Stimulated activated naive B cell treated with anti-CD40 and anti-IgM and Interleukin-4, amounts not matched to agents 10 μg/mL and 1 μg/mL and 100 μg/mL, for 72 hours (primary cell): ENCODE data around the gene ADH6.
"Not testable (repeated sequence)": the region's sequence is repeated elsewhere in the genome, so short reads cannot be mapped to it uniquely, and the experiment has no call there.

Source experiments
- ATAC-seq, 2 donors: fragments of 150-1000 bp; cut with Tn5 transposase; replicated peaks; 2 replicates each; pipeline ENCODE4 v1.10.0; 2021; ENCODE audit warnings: moderate library complexity in 1 of 2
- DNase-seq: peaks from one replicate; pipeline ENCODE4 v3.0.0; 2021
- H3K27ac Mint-ChIP-seq: one replicate; pipeline ENCODE4 v1.8.0; 2022; ENCODE audit warnings: mild to moderate bottlenecking, mixed read lengths
- H3K27me3 Mint-ChIP-seq, 2 donors: one replicate each; pipeline ENCODE4 v1.8.0; 2022; ENCODE audit warnings: mixed read lengths in 2 of 2
- H3K36me3 Mint-ChIP-seq, 2 donors: one replicate each; pipeline ENCODE4 v1.8.0; 2022; ENCODE audit warnings: mixed read lengths in 2 of 2, mild to moderate bottlenecking in 1 of 2
- H3K4me1 Mint-ChIP-seq, 2 donors: one replicate each; pipeline ENCODE4 v1.8.0; 2022; ENCODE audit warnings: mixed read lengths in 2 of 2, mild to moderate bottlenecking in 1 of 2
- H3K4me3 Mint-ChIP-seq, 2 donors: one replicate each; pipeline ENCODE4 v1.8.0; 2022; ENCODE audit warnings: mild to moderate bottlenecking in 2 of 2, mixed read lengths in 2 of 2, moderate library complexity in 1 of 2
- H3K9me3 Mint-ChIP-seq, 2 donors: one replicate each; pipeline ENCODE4 v1.8.0; 2022; ENCODE audit warnings: mixed read lengths in 2 of 2, mild to moderate bottlenecking in 1 of 2

Gene ADH6

GRCh38 chr4:99219072-99219471 lies at the start of gene ADH6:
Gene ADH6 (minus strand): TSS chr4:99219246. CDS start chr4:99219152, 94 bp downstream.
- H3K4me3 Mint-ChIP-seq = no peak within 1 kb of the TSS
- DNase-seq = no peak
- H3K36me3 Mint-ChIP-seq = no peaks in the 10 kb centered on the region
- no peaks in the 10 kb centered on the region for H3K4me1 Mint-ChIP-seq
- no peak within 1 kb of the TSS for H3K27ac Mint-ChIP-seq
- no peak for ATAC-seq
- peaks cover 5 to 19% of the 10 kb centered on the region in 2 donors for H3K9me3 Mint-ChIP-seq
- peaks cover 0 to 3% of the 10 kb centered on the region in 2 donors for H3K27me3 Mint-ChIP-seq

DNA sequence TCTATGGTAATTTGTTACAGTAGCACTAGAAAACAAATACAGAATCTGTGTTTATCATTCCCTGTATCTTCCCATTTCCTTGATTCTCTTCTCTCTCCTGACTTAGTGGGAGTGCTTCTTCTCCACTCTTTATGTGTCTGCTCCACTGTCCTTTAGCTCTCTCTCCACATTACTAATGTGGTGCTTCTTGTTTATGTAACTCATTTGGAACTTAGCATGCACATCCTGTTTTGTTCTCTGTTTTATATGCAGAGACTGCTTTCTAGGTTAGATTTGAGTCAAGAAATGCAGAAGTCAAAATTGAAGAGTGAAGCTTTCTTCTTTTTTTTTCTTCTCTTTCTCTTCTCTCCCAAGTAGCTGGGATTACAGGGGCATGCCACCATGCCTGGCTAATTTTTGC lies 45.9 kb upstream of the ADH6 start:
- H3K36me3 Mint-ChIP-seq = peaks cover 0 to 4% of the 10 kb centered on the region in 2 donors
- no peak overlapping the region for H3K4me3 Mint-ChIP-seq
- ATAC-seq = peak; percentile 38 to 46
- no peaks in the 10 kb centered on the region for H3K4me1 Mint-ChIP-seq
- H3K9me3 Mint-ChIP-seq = peaks cover 11 to 14% of the 10 kb centered on the region in 2 donors
- no peak for DNase-seq
- H3K27me3 Mint-ChIP-seq = no peaks in the 10 kb centered on the region
- no peak overlapping the region for H3K27ac Mint-ChIP-seq

DNA sequence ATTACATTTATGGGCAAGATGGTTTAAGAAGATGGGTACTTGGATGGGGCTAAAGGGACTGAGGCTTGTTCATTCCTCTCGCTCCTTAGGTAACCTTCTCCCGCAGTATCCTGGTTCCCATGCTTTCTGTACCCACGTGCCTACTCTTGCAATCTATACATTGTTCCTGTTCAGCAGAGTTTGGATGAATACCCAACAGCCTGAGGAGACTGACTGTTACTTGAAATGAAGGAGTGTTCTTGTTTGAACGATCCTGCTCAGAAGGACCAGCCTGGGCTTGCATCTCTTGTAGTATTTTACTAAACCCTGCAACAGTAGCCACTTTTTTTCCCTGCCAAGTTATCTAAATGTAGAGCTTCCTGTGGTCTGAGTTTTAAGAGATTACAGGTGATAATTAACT lies 33.7 kb upstream of the ADH6 start:
- DNase-seq = no peak
- ATAC-seq = no peak
- H3K27me3 Mint-ChIP-seq = no peaks in the 10 kb centered on the region
- H3K4me3 Mint-ChIP-seq = no peak overlapping the region
- no peaks in the 10 kb centered on the region for H3K4me1 Mint-ChIP-seq
- H3K36me3 Mint-ChIP-seq = no peaks in the 10 kb centered on the region
- no peak overlapping the region for H3K27ac Mint-ChIP-seq
- peaks cover 3 to 4% of the 10 kb centered on the region in 2 donors for H3K9me3 Mint-ChIP-seq

DNA sequence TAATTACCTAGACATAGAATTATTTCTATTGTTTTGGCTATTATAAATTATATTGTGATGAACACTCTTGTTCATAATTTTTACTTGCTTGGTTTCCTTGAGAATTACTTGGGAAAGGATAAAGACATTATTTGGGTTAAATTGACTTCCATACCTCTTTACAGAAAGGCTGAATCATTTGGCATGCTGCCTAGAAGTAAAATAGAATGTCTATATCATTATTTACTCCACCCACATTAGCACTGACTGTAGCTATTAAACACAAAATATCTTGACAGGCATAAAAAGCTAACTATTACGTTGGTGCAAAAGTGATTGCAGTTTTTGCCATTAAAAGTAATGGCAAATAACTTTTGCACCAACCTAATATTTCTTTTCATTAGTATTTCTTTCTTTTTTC lies 29.7 kb upstream of the ADH6 start:
- no peak for ATAC-seq

GRCh38 chr4:99235955-99236354 lies 16.9 kb upstream of the ADH6 start:
- Mint-ChIP-seq H3K27ac (no peak overlapping the region), H3K36me3 (no peaks in the 10 kb centered on the region), H3K4me1 (no peaks in the 10 kb centered on the region), H3K27me3 (no peaks in the 10 kb centered on the region), H3K4me3 (no peak overlapping the region), H3K9me3 (peaks cover 6 to 7% of the 10 kb centered on the region in 2 donors)
- ATAC-seq (no peak), DNase-seq (no peak)

More for the DNA sequence above, 29.7 kb upstream of the ADH6 start:
- H3K36me3 Mint-ChIP-seq = peaks cover 2 to 5% of the 10 kb centered on the region in 2 donors
- DNase-seq = no peak
- no peak overlapping the region for H3K27ac Mint-ChIP-seq
- H3K27me3 Mint-ChIP-seq = no peaks in the 10 kb centered on the region
- no peaks in the 10 kb centered on the region for H3K4me1 Mint-ChIP-seq
- no peak overlapping the region for H3K4me3 Mint-ChIP-seq
- H3K9me3 Mint-ChIP-seq = peaks cover 17 to 24% of the 10 kb centered on the region in 2 donors

- Mint-ChIP-seq H3K4me1 (peaks cover 0 to 2% of the 10 kb centered on the region in 2 donors), H3K36me3 (no peaks in the 10 kb centered on the region), H3K27ac (no peak overlapping the region), H3K4me3 (no peak overlapping the region), H3K9me3 (peaks cover 8 to 14% of the 10 kb centered on the region in 2 donors), H3K27me3 (no peaks in the 10 kb centered on the region)
- ATAC-seq = no peak
- no peak for DNase-seq
Measured at GRCh38 chr4:99234331-99235010, 15.4 kb upstream of the ADH6 start.

- DNase-seq, H3K4me3 Mint-ChIP-seq, ATAC-seq, H3K4me1 Mint-ChIP-seq, H3K36me3 Mint-ChIP-seq, H3K27ac Mint-ChIP-seq, H3K27me3 Mint-ChIP-seq: not testable (repeated sequence)
- peaks cover 8 to 18% of the 10 kb centered on the region in 2 donors for H3K9me3 Mint-ChIP-seq
Measured at GRCh38 chr4:99233397-99233796, 14.4 kb upstream of the ADH6 start.

DNA sequence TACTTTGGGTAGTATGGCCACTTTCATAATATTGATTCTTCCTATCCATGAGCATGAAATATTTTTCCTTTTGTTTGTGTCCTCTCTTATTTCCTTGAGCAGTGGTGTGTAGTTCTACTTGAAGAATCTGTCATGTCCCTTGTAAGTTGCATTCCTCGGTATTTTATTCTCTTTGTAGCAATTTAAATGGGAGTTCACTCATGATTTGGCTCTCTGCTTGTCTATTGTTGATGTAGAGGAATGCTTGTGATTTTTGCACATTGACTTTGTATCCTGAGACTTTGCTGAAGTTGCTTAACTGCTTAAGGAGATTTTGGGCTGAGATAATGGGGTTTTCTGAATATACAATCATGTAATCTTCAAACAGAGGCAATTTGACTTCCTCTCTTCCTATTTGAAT lies 9.7 kb upstream of the ADH6 start:
- H3K36me3 Mint-ChIP-seq, DNase-seq, H3K27ac Mint-ChIP-seq, H3K4me3 Mint-ChIP-seq, H3K27me3 Mint-ChIP-seq, H3K4me1 Mint-ChIP-seq, ATAC-seq: not testable (repeated sequence)
- peaks cover 5 to 19% of the 10 kb centered on the region in 2 donors for H3K9me3 Mint-ChIP-seq

DNA sequence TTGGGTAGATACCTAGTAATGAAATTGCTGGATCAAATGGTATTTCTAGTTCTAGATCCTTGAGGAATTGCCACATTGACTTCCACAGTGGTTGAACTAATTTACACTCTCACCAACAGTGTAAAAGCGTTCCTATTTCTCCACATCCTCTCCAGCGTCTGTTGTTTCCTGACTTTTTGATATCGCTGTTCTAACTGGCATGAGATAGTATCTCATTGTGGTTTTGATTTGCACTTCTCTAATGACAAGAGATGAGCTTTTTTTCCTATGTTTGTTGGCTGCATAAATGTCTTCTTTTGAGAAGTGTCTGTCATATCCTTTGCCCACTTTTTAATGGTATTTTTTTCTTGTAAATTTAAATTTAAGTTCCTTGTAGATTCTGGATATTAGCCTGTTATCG lies 8.6 kb upstream of the ADH6 start:
- ATAC-seq, H3K27me3 Mint-ChIP-seq, H3K36me3 Mint-ChIP-seq, H3K4me1 Mint-ChIP-seq, H3K4me3 Mint-ChIP-seq, H3K27ac Mint-ChIP-seq, DNase-seq: not testable (repeated sequence)
- peaks cover 7 to 21% of the 10 kb centered on the region in 2 donors for H3K9me3 Mint-ChIP-seq

- no peak for ATAC-seq
- no peak overlapping the region for H3K4me3 Mint-ChIP-seq
- peaks cover 0 to 3% of the 10 kb centered on the region in 2 donors for H3K27me3 Mint-ChIP-seq
- no peak for DNase-seq
- no peaks in the 10 kb centered on the region for H3K4me1 Mint-ChIP-seq
- peaks cover 9 to 19% of the 10 kb centered on the region in 2 donors for H3K9me3 Mint-ChIP-seq
- no peaks in the 10 kb centered on the region for H3K36me3 Mint-ChIP-seq
- H3K27ac Mint-ChIP-seq = no peak overlapping the region
Measured at GRCh38 chr4:99221980-99222379, 2.9 kb upstream of the ADH6 start.

GRCh38 chr4:99219479-99219878 lies 433 bp upstream of the ADH6 start:
- Mint-ChIP-seq H3K27me3 (peaks cover 0 to 3% of the 10 kb centered on the region in 2 donors), H3K9me3 (peaks cover 5 to 19% of the 10 kb centered on the region in 2 donors)

GRCh38 chr4:99215521-99215920 lies 3.5 kb downstream of the ADH6 start:
- no peak overlapping the region for H3K4me3 Mint-ChIP-seq
- peaks cover 0 to 3% of the 10 kb centered on the region in 2 donors for H3K27me3 Mint-ChIP-seq
- H3K4me1 Mint-ChIP-seq = no peaks in the 10 kb centered on the region
- ATAC-seq = no peak
- H3K36me3 Mint-ChIP-seq = no peaks in the 10 kb centered on the region
- H3K27ac Mint-ChIP-seq = no peak overlapping the region
- H3K9me3 Mint-ChIP-seq = peaks cover 4 to 12% of the 10 kb centered on the region in 2 donors
- DNase-seq = no peak

More at GRCh38 chr4:99219479-99219878, 433 bp upstream of the ADH6 start:
- DNase-seq = no peak
- Mint-ChIP-seq H3K27ac (no peak overlapping the region), H3K4me1 (no peaks in the 10 kb centered on the region), H3K36me3 (no peaks in the 10 kb centered on the region), H3K4me3 (no peak overlapping the region)
- ATAC-seq = no peak

- Mint-ChIP-seq H3K36me3 (no peaks in the 10 kb centered on the region), H3K4me1 (no peaks in the 10 kb centered on the region), H3K9me3 (peaks cover 0 to 2% of the 10 kb centered on the region in 2 donors), H3K27ac (no peak overlapping the region), H3K4me3 (no peak overlapping the region), H3K27me3 (no peaks in the 10 kb centered on the region)
- ATAC-seq = no peak
- no peak for DNase-seq
Measured at GRCh38 chr4:99210789-99211188, 8.3 kb downstream of the ADH6 start.

DNA sequence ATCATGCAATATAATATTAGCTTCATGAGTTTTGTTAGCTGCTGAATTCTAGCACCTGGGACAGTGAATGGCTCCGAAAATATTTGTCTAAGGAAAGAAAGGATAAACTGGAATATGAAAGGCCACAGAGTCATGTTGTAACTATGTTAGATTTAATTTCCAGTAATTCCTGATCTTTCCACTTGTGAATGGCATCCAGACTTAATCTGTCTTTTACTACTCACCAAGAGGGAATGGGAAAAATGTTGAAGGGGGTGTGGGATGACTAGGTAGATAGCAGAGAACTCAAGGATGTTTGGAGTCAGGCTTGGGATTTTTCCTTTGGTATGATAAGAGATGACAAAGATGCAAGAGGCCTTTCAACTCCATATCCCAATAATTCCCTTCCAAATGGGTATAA lies 9.4 kb downstream of the ADH6 start:
- Mint-ChIP-seq H3K27me3 (no peaks in the 10 kb centered on the region), H3K4me3 (no peak overlapping the region), H3K4me1 (no peaks in the 10 kb centered on the region), H3K36me3 (no peaks in the 10 kb centered on the region), H3K27ac (no peak overlapping the region), H3K9me3 (peaks cover 0 to 2% of the 10 kb centered on the region in 2 donors)
- DNase-seq (no peak), ATAC-seq (no peak)

- Mint-ChIP-seq H3K36me3 (no peaks in the 10 kb centered on the region), H3K27me3 (no peaks in the 10 kb centered on the region), H3K4me3 (no peak overlapping the region), H3K27ac (no peak overlapping the region), H3K4me1 (no peaks in the 10 kb centered on the region), H3K9me3 (peaks cover 0 to 2% of the 10 kb centered on the region in 2 donors)
- ATAC-seq (no peak), DNase-seq (no peak)
Measured at GRCh38 chr4:99208719-99209075, 10.3 kb downstream of the ADH6 start.
